Measurements from ENCODE around the gene RSBN1L.

RSBN1L gene

DNA sequence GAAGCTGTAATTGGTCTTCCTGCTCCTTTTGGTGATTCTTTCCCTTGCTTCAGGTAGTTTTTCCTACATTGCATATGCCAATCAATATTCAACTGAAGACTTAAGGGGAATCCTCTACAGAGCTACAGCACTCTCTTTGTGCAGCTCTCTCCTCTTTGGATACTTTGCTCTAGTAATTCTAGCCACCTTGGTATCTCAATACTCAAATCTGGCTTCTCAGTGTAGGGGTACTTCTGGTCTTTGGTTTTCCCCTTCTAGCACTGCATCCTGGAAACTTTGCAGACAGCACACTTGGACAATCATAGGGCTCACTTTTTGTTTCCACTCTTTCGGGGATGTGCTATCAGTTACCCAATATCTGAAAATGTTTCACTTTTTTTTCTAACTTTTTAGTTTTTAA, 112.3 kb downstream of the RSBN1L start:
- Histone ChIP-seq H3K4me3 (ENCODE audit: low read depth in 1 of 5, low read length in 5 of 5) (no peak overlapping the region), H3K4me1 (ENCODE audit: control insufficient read depth in 5 of 5, insufficient read depth in 5 of 5, low read length in 5 of 5) (no peaks in the 10 kb centered on the region), H3K9ac (ENCODE audit: low read length in 5 of 5) (no peak overlapping the region), H3K27ac (ENCODE audit: low read depth, low read length) (no peak overlapping the region), H3K27me3 (ENCODE audit: control insufficient read depth in 5 of 5, insufficient read depth in 4 of 5, low read length in 5 of 5) (no peaks in the 10 kb centered on the region), H3K36me3 (ENCODE audit: control insufficient read depth in 5 of 5, insufficient read depth in 5 of 5, low read length in 5 of 5) (no peaks in the 10 kb centered on the region), H3K9me3 (ENCODE audit: control insufficient read depth in 5 of 5, low read length in 5 of 5) (peaks cover 4 to 23% (median 13%) of the 10 kb centered on the region in 5 donors)

DNA sequence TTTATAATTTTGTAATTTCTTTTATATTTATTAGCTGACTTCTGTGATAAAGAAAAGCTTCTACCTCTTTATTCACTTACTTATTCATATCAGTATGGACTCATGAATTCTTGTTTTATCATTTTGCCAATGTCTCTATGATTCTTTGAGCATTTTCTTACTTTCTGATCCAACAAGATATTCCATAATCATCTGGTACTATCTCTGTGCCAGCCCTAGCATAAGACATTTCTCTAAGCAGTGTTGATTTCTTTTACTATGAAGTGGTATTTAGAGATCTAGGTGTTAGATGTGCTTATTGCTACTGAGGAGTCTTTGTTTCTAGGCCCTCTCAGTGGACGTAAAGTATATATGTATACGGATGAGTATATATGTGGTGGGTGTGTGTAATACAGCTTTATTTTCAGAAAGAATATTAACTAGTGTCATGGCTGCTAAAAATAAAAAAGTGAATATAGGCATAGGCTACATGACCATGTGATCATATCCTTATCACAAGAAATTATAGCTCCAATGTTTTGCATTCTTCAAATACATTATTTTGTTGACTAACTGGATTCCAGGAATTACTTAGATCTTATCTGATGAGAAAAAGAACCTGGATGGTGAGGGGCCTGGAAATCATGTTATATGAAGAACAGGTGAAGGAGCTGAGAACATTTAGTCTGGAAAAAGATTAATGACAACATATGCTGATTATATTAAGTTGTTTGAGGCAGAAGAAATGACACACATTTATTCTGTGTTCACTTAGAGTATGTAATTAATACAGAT, 115.4 kb downstream of the RSBN1L start:
- no peaks in the 10 kb centered on the region for H3K4me1 ChIP-seq (ENCODE audit: control insufficient read depth in 5 of 5, insufficient read depth in 5 of 5, low read length in 5 of 5)
- H3K9me3 ChIP-seq (ENCODE audit: control insufficient read depth in 5 of 5, low read length in 5 of 5) = peaks cover under 1 to 15% (median 11%) of the 10 kb centered on the region in 5 donors
- H3K4me3 ChIP-seq (ENCODE audit: low read depth in 1 of 5, low read length in 5 of 5) = no peak overlapping the region
- no peaks in the 10 kb centered on the region for H3K27me3 ChIP-seq (ENCODE audit: control insufficient read depth in 5 of 5, insufficient read depth in 4 of 5, low read length in 5 of 5)
- H3K9ac ChIP-seq (ENCODE audit: low read length in 5 of 5) = no peak overlapping the region
- peaks cover 0 to 2% (median 0%) of the 10 kb centered on the region in 5 donors for H3K36me3 ChIP-seq (ENCODE audit: control insufficient read depth in 5 of 5, insufficient read depth in 5 of 5, low read length in 5 of 5)
- no peak overlapping the region for H3K27ac ChIP-seq (ENCODE audit: low read depth, low read length)

DNA sequence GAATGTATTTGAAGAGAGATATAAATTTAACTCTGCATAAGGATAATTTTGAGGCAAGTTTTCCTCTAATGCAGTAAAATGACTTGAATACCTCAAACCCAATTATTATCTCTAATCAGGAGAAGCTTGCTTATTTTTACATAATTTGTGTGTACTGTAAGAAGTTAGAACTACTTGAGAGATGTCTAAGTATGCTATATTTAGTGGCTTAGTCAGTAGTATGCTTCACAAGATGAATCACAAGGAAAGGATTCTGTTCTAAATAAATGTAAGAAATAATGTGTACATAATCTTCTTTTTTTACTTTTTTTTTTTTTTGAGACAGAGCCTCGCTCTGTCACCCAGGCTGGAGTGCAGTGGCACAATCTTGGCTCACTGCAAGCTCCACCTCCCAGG, 116.0 kb downstream of the RSBN1L start:
- Histone ChIP-seq H3K4me3 (ENCODE audit: low read depth in 1 of 5, low read length in 5 of 5) (no peak overlapping the region), H3K27me3 (ENCODE audit: control insufficient read depth in 5 of 5, insufficient read depth in 4 of 5, low read length in 5 of 5) (no peaks in the 10 kb centered on the region), H3K9me3 (ENCODE audit: control insufficient read depth in 5 of 5, low read length in 5 of 5) (peaks cover 0 to 10% (median 8%) of the 10 kb centered on the region in 5 donors), H3K27ac (ENCODE audit: low read depth, low read length) (no peak overlapping the region), H3K36me3 (ENCODE audit: control insufficient read depth in 5 of 5, insufficient read depth in 5 of 5, low read length in 5 of 5) (peaks cover 0 to 3% (median 0%) of the 10 kb centered on the region in 5 donors), H3K4me1 (ENCODE audit: control insufficient read depth in 5 of 5, insufficient read depth in 5 of 5, low read length in 5 of 5) (no peaks in the 10 kb centered on the region), H3K9ac (ENCODE audit: low read length in 5 of 5) (no peak overlapping the region)

DNA sequence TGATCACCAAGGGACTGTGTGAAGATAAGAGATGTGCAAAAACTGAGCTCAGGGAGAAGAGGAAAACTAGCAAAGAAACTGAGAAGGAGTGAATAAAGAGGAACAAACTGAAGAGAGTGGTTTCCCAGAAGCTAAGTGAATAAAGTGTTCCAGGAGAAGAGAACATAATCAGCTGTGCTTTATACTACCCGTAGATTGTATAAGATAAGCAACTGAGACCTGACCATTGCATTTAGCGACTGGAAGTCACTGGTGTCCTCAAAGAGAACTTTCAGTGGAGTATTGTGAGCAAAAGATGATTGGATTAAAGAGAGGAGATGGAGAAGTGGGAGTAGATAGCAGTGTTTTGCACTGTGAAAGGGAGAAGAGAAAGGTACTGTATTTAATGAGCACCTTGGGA, 116.9 kb downstream of the RSBN1L start:
- no peaks in the 10 kb centered on the region for H3K4me1 ChIP-seq (ENCODE audit: control insufficient read depth in 5 of 5, insufficient read depth in 5 of 5, low read length in 5 of 5)
- no peak overlapping the region for H3K4me3 ChIP-seq (ENCODE audit: low read depth in 1 of 5, low read length in 5 of 5)
- no peak overlapping the region for H3K27ac ChIP-seq (ENCODE audit: low read depth, low read length)
- H3K9me3 ChIP-seq (ENCODE audit: control insufficient read depth in 5 of 5, low read length in 5 of 5) = peaks cover 0 to 4% (median 3%) of the 10 kb centered on the region in 5 donors
- H3K27me3 ChIP-seq (ENCODE audit: control insufficient read depth in 5 of 5, insufficient read depth in 4 of 5, low read length in 5 of 5) = no peaks in the 10 kb centered on the region
- H3K9ac ChIP-seq (ENCODE audit: low read length in 5 of 5) = no peak overlapping the region
- H3K36me3 ChIP-seq (ENCODE audit: control insufficient read depth in 5 of 5, insufficient read depth in 5 of 5, low read length in 5 of 5) = peaks cover 0 to 6% (median 0%) of the 10 kb centered on the region in 5 donors

DNA sequence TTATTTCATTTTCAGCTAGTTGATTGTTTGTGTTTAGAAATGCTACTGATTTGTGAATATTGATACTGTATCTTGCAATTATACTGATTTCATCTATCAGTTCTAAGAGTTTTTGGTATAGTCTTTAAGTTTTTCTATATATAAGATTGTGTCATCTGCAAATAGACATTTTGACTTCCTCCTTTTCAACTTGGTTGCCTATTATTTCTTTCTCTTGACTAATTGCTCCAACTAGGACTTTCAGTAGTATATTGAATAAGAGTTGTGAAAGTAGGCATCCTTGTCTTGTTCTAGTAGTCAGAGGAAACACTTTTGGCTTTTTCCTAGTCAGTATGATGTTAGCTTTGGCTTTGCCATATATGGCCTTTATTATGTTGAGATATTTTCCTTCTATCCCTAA, 122.8 kb downstream of the RSBN1L start:
- no peak overlapping the region for H3K27ac ChIP-seq (ENCODE audit: low read depth, low read length)
- H3K9ac ChIP-seq (ENCODE audit: low read length in 5 of 5) = no peak overlapping the region
- no peak overlapping the region for H3K4me3 ChIP-seq (ENCODE audit: low read depth in 1 of 5, low read length in 5 of 5)
- H3K4me1 ChIP-seq (ENCODE audit: control insufficient read depth in 5 of 5, insufficient read depth in 5 of 5, low read length in 5 of 5) = no peaks in the 10 kb centered on the region
- peaks cover 10 to 35% (median 23%) of the 10 kb centered on the region in 5 donors for H3K9me3 ChIP-seq (ENCODE audit: control insufficient read depth in 5 of 5, low read length in 5 of 5)
- peaks cover 0 to 6% (median 2%) of the 10 kb centered on the region in 5 donors for H3K36me3 ChIP-seq (ENCODE audit: control insufficient read depth in 5 of 5, insufficient read depth in 5 of 5, low read length in 5 of 5)
- H3K27me3 ChIP-seq (ENCODE audit: control insufficient read depth in 5 of 5, insufficient read depth in 4 of 5, low read length in 5 of 5) = no peaks in the 10 kb centered on the region

DNA sequence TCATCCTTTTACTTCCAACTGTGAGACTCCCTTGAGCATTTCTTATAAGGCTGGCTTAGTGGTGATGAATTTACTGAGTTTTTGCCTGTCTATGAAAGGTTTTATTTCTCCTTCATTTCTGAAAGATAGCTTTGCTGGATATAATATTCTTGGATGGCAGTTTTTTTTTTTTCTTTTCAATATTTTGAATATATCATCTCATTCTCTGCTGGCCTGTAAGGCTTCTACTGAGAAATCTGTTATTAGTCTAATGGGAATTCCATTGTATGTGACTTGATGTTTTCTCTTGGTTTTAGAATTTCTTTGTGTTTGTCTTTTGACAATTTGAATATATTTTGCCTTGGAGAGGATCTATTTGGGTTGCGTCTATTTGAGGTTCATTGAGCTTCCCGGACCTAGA, 124.7 kb downstream of the RSBN1L start:
- Histone ChIP-seq H3K4me1 (ENCODE audit: control insufficient read depth in 5 of 5, insufficient read depth in 5 of 5, low read length in 5 of 5) (no peaks in the 10 kb centered on the region), H3K9ac (ENCODE audit: low read length in 5 of 5) (no peak overlapping the region), H3K9me3 (ENCODE audit: control insufficient read depth in 5 of 5, low read length in 5 of 5) (peaks cover 10 to 40% (median 28%) of the 10 kb centered on the region in 5 donors), H3K36me3 (ENCODE audit: control insufficient read depth in 5 of 5, insufficient read depth in 5 of 5, low read length in 5 of 5) (peaks cover 0 to 6% (median 2%) of the 10 kb centered on the region in 5 donors), H3K27ac (ENCODE audit: low read depth, low read length) (no peak overlapping the region), H3K27me3 (ENCODE audit: control insufficient read depth in 5 of 5, insufficient read depth in 4 of 5, low read length in 5 of 5) (no peaks in the 10 kb centered on the region), H3K4me3 (ENCODE audit: low read depth in 1 of 5, low read length in 5 of 5) (peak overlapping the region in 2 of 5 donors; percentile 19 to 21)

DNA sequence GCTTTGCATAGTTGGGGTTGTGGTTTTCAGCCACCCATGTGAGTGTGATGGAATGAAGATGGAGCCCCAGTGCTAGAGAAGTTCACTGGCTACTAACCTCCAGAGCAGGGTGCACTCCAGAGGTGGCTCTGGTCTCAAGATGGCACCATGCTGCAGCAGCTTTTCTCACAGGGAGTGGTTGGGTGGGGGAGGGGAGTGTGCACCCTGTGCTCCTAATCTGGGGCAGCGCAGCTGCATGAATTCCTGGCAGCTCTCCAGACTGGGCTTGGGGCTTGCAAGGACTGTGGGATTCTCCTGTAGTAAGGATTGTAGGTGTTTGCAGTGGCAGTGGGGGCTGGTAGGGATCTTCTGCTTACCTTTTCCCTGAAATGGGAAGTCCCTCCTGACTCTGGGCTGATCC, 126.0 kb downstream of the RSBN1L start:
- Histone ChIP-seq H3K27me3 (ENCODE audit: control insufficient read depth in 5 of 5, insufficient read depth in 4 of 5, low read length in 5 of 5) (no peaks in the 10 kb centered on the region), H3K4me1 (ENCODE audit: control insufficient read depth in 5 of 5, insufficient read depth in 5 of 5, low read length in 5 of 5) (no peaks in the 10 kb centered on the region), H3K4me3 (ENCODE audit: low read depth in 1 of 5, low read length in 5 of 5) (peak overlapping the region in 1 of 5 donors; percentile 22), H3K9me3 (ENCODE audit: control insufficient read depth in 5 of 5, low read length in 5 of 5) (peaks cover 10 to 48% (median 34%) of the 10 kb centered on the region in 5 donors), H3K36me3 (ENCODE audit: control insufficient read depth in 5 of 5, insufficient read depth in 5 of 5, low read length in 5 of 5) (peaks cover 0 to 5% (median 0%) of the 10 kb centered on the region in 5 donors), H3K9ac (ENCODE audit: low read length in 5 of 5) (no peak overlapping the region), H3K27ac (ENCODE audit: low read depth, low read length) (no peak overlapping the region)

DNA sequence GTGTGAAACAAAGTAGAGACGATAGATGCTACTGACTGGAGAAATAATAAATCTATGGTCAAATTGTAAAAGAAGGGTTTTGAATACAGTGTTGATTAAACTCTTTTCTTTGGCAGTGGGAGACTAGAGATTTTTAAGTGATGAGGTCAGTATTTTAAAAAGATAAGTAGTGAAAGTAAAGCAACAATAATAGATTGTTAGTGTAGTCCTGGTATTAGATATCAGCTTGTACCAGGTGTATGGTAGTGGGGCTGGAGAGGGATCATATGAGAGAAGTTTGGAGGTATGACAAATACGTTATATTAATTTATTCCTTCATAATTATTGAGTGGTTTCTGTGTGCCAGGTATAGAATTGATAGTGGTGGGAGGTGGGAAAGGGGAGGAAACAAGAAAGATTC, 127.5 kb downstream of the RSBN1L start:
- Histone ChIP-seq H3K27ac (ENCODE audit: low read depth, low read length) (no peak overlapping the region), H3K9ac (ENCODE audit: low read length in 5 of 5) (no peak overlapping the region), H3K4me1 (ENCODE audit: control insufficient read depth in 5 of 5, insufficient read depth in 5 of 5, low read length in 5 of 5) (no peaks in the 10 kb centered on the region), H3K9me3 (ENCODE audit: control insufficient read depth in 5 of 5, low read length in 5 of 5) (peaks cover 10 to 42% (median 31%) of the 10 kb centered on the region in 5 donors), H3K4me3 (ENCODE audit: low read depth in 1 of 5, low read length in 5 of 5) (no peak overlapping the region), H3K36me3 (ENCODE audit: control insufficient read depth in 5 of 5, insufficient read depth in 5 of 5, low read length in 5 of 5) (peaks cover 0 to 5% (median 0%) of the 10 kb centered on the region in 5 donors), H3K27me3 (ENCODE audit: control insufficient read depth in 5 of 5, insufficient read depth in 4 of 5, low read length in 5 of 5) (no peaks in the 10 kb centered on the region)

DNA sequence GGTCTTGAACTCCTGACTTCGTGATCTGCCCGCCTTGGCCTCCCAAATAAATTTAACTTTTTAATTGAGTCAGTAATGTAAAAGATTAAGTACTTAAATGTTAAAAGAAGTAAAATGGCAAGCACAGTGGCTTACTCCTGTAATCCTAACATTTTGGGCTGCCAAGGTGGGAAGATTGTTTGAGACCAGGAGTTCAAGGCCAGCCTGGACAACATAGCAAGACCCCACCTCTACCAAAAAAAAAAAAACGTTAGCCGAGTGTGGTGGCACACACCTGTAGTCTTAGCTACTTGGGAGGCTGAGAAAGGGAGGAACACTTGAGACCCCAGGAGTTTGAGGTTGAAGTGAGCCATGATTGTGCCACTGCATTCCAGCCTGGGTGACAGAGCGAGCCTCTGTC, 128.4 kb downstream of the RSBN1L start:
- no peak overlapping the region for H3K4me3 ChIP-seq (ENCODE audit: low read depth in 1 of 5, low read length in 5 of 5)
- H3K4me1 ChIP-seq (ENCODE audit: control insufficient read depth in 5 of 5, insufficient read depth in 5 of 5, low read length in 5 of 5) = no peaks in the 10 kb centered on the region
- peaks cover 0 to 5% (median 0%) of the 10 kb centered on the region in 5 donors for H3K36me3 ChIP-seq (ENCODE audit: control insufficient read depth in 5 of 5, insufficient read depth in 5 of 5, low read length in 5 of 5)
- no peak overlapping the region for H3K9ac ChIP-seq (ENCODE audit: low read length in 5 of 5)
- H3K27ac ChIP-seq (ENCODE audit: low read depth, low read length) = no peak overlapping the region
- peaks cover 10 to 39% (median 31%) of the 10 kb centered on the region in 5 donors for H3K9me3 ChIP-seq (ENCODE audit: control insufficient read depth in 5 of 5, low read length in 5 of 5)
- H3K27me3 ChIP-seq (ENCODE audit: control insufficient read depth in 5 of 5, insufficient read depth in 4 of 5, low read length in 5 of 5) = no peaks in the 10 kb centered on the region

DNA sequence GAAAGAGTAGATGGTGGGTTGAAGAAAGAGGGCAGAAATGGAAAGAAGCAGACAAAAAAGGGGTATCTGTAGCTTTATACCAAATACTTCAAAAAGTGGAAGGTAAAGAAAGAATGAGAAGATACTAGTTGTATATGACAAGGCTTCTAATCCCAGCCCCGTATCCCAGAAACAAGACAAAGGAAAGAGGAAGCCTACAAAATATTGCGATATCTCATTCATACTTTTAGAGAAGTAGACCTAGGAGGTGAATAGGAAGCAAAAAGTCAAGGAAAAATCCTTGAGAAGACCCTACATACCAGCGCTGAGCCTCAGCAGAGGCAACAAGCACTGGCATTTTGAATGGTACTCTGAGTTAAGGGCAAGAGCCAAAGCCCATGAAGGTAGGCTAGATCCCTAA, 128.9 kb downstream of the RSBN1L start:
- Histone ChIP-seq H3K9me3 (ENCODE audit: control insufficient read depth in 5 of 5, low read length in 5 of 5) (peaks cover 10 to 36% (median 28%) of the 10 kb centered on the region in 5 donors), H3K27me3 (ENCODE audit: control insufficient read depth in 5 of 5, insufficient read depth in 4 of 5, low read length in 5 of 5) (no peaks in the 10 kb centered on the region), H3K4me3 (ENCODE audit: low read depth in 1 of 5, low read length in 5 of 5) (no peak overlapping the region), H3K4me1 (ENCODE audit: control insufficient read depth in 5 of 5, insufficient read depth in 5 of 5, low read length in 5 of 5) (no peaks in the 10 kb centered on the region), H3K9ac (ENCODE audit: low read length in 5 of 5) (no peak overlapping the region), H3K27ac (ENCODE audit: low read depth, low read length) (no peak overlapping the region), H3K36me3 (ENCODE audit: control insufficient read depth in 5 of 5, insufficient read depth in 5 of 5, low read length in 5 of 5) (peaks cover 0 to 4% (median 0%) of the 10 kb centered on the region in 5 donors)
